Kidney glomerular epithelial cell (primary cell): ENCODE results near the gene HBB.
"Not testable (repeated sequence)": the region's sequence is repeated elsewhere in the genome, so short reads cannot be mapped to it uniquely, and the experiment has no call there.

Experiments used
- DNase-seq: peaks from one replicate; lab custom pipeline; 2025; lab: John Stamatoyannopoulos, UW

Gene HBB

GRCh38 chr11:5226732-5227310 is at the start of gene HBB:
HBB (minus strand) TSS chr11:5227071; CDS start chr11:5227021, 50 bp downstream.
- DNase-seq: no peak

GRCh38 chr11:5275369-5276110 is 48.7 kb upstream of the HBB start:
- no peak for DNase-seq

- no peak for DNase-seq
These were observed 47.5 kb upstream of the HBB start for GRCh38 chr11:5274395-5274794.

GRCh38 chr11:5272395-5273017 is 45.6 kb upstream of the HBB start:
- DNase-seq: no peak

GRCh38 chr11:5269715-5270147 is 42.9 kb upstream of the HBB start, which contains the start of gene HBE1:
HBE1 (minus strand) TSS chr11:5269945; CDS start chr11:5269890, 55 bp downstream.
- DNase-seq: no peak

GRCh38 chr11:5267033-5267563 is 40.2 kb upstream of the HBB start:
- DNase-seq: no peak

GRCh38 chr11:5266609-5267008 is 39.7 kb upstream of the HBB start:
- no peak for DNase-seq

GRCh38 chr11:5265832-5266231 is 39.0 kb upstream of the HBB start:
- DNase-seq: no peak

- DNase-seq: no peak
These were observed 31.8 kb upstream of the HBB start for GRCh38 chr11:5258543-5259262.

GRCh38 chr11:5257296-5257695 is 30.4 kb upstream of the HBB start:
- no peak for DNase-seq

- DNase-seq: not testable (repeated sequence)
These were observed 28.0 kb upstream of the HBB start, which contains the start of gene HBG2 for GRCh38 chr11:5254646-5255413. HBG2 (minus strand) TSS chr11:5254781; CDS start chr11:5254728, 53 bp downstream.

- DNase-seq: not testable (repeated sequence)
These were observed 27.2 kb upstream of the HBB start for GRCh38 chr11:5254023-5254422.

- DNase-seq: not testable (repeated sequence)
These were observed 26.6 kb upstream of the HBB start for GRCh38 chr11:5253440-5253839.

GRCh38 chr11:5252919-5253265 is 26.0 kb upstream of the HBB start:
- DNase-seq: no peak

- DNase-seq: no peak
These were observed 25.5 kb upstream of the HBB start for GRCh38 chr11:5252192-5252918.

- no peak for DNase-seq
These were observed 24.9 kb upstream of the HBB start for GRCh38 chr11:5251746-5252145.

GRCh38 chr11:5250543-5251204 is 23.8 kb upstream of the HBB start:
- no peak for DNase-seq

GRCh38 chr11:5249807-5250396 is 23.0 kb upstream of the HBB start, which contains the start of gene HBG1:
HBG1 (minus strand) TSS chr11:5249857; CDS start chr11:5249804, 53 bp downstream.
- DNase-seq: not testable (repeated sequence)

- DNase-seq: not testable (repeated sequence)
These were observed 21.6 kb upstream of the HBB start for GRCh38 chr11:5248498-5248897.
